Activated naive CD8-positive, alpha-beta T cell treated with anti-CD3 and anti-CD28 coated beads for 36 hours (primary cell): Measurements from ENCODE around the gene NFU1. TPM values are rescaled to one million over a fixed set of nuclear protein-coding genes. Genes with fewer than 3 reads are reported as not detected.
"Not testable (repeated sequence)": the region's sequence is repeated elsewhere in the genome, so short reads cannot be mapped to it uniquely, and the experiment has no call there.

Source experiments
- DNase-seq: peaks from one replicate; pipeline ENCODE4 v3.0.0; 2021
- H3K27ac Mint-ChIP-seq: one replicate; pipeline ENCODE4 v1.8.0; 2022; ENCODE audit warnings: mild to moderate bottlenecking, moderate library complexity, mixed read lengths
- H3K27me3 Mint-ChIP-seq: one replicate; pipeline ENCODE4 v1.8.0; 2022; ENCODE audit warnings: mild to moderate bottlenecking, mixed read lengths
- H3K36me3 Mint-ChIP-seq: one replicate; pipeline ENCODE4 v1.8.0; 2021; ENCODE audit warnings: mild to moderate bottlenecking, mixed read lengths
- H3K4me1 Mint-ChIP-seq: one replicate; pipeline ENCODE4 v1.8.0; 2021; ENCODE audit warnings: mixed read lengths
- H3K4me3 Mint-ChIP-seq: one replicate; pipeline ENCODE4 v1.8.0; 2022; ENCODE audit warnings: mild to moderate bottlenecking, moderate library complexity, mixed read lengths
- H3K9me3 Mint-ChIP-seq: one replicate; pipeline ENCODE4 v1.8.0; 2022; ENCODE audit warnings: mixed read lengths
- total RNA-seq, 2 experiments: library from RNA; stranded (reverse); gene quantifications; one replicate each; pipeline ENCODE4 v1.2.3, GENCODE V29; 2021

The NFU1 gene
- total RNA-seq, 2 experiments from 2014 or later, result 47.4 to 50.9 TPM

DNA sequence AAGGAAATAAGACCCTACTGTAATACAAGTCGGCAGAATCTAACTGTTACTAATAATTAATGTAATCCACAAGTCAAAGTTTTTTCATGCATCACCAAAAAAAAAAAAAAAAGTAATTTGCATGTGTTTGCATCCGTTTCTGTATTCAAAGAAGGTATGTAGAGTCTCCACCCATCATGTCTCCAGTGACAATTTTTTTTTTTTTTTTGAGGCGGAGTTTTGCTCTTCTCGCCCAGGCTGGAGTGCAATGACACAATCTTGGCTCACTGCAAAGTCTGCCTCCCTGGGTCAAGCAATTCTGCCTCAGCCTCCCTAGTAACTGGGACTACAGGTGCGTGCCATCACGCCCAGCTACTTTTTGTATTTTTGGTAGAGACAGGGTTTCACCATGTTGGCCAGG, 24.2 kb upstream of the NFU1 start:
- no peak overlapping the region for H3K4me3 Mint-ChIP-seq
- H3K4me1 Mint-ChIP-seq, result peaks cover 7% of the 10 kb centered on the region
- H3K27ac Mint-ChIP-seq, result no peak overlapping the region
- DNase-seq, result no peak
- no peaks in the 10 kb centered on the region for H3K9me3 Mint-ChIP-seq
- peaks cover 39% of the 10 kb centered on the region for H3K36me3 Mint-ChIP-seq
- no peaks in the 10 kb centered on the region for H3K27me3 Mint-ChIP-seq

DNA sequence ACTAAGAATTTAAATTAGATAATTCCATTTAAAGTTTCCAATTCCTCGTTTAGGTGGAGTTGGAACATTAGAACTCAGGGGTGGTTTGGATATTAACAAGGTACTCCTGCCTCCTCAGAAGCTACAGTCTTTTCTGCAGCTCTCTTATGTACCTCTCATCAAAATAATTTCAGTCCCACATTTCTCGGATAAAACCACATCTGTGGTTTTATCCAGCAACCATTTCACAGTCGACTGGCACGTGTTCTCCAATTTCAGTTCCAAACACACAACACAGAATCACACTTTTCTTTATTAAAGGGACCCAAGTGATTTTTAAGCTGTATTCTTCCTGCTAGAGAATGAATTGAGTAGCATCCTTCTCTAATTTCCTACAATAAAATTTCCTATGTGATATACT, 22.7 kb upstream of the NFU1 start:
- no peak for DNase-seq
- H3K27me3 Mint-ChIP-seq, result no peaks in the 10 kb centered on the region
- peaks cover 15% of the 10 kb centered on the region for H3K4me1 Mint-ChIP-seq
- H3K4me3 Mint-ChIP-seq, result no peak overlapping the region
- no peak overlapping the region for H3K27ac Mint-ChIP-seq
- peaks cover 29% of the 10 kb centered on the region for H3K36me3 Mint-ChIP-seq
- H3K9me3 Mint-ChIP-seq, result no peaks in the 10 kb centered on the region

GRCh38 chr2:69456950-69457445, 19.8 kb upstream of the NFU1 start:
- DNase-seq, result no peak
- H3K9me3 Mint-ChIP-seq, result no peaks in the 10 kb centered on the region
- peaks cover 35% of the 10 kb centered on the region for H3K4me1 Mint-ChIP-seq
- no peak overlapping the region for H3K27ac Mint-ChIP-seq
- H3K27me3 Mint-ChIP-seq, result no peaks in the 10 kb centered on the region
- no peak overlapping the region for H3K4me3 Mint-ChIP-seq
- peaks cover 13% of the 10 kb centered on the region for H3K36me3 Mint-ChIP-seq

- Mint-ChIP-seq H3K27me3 (no peaks in the 10 kb centered on the region), H3K9me3 (no peaks in the 10 kb centered on the region), H3K4me1 (peaks cover 35% of the 10 kb centered on the region), H3K4me3 (no peak overlapping the region), H3K36me3 (peaks cover 7% of the 10 kb centered on the region), H3K27ac (no peak overlapping the region)
- DNase-seq, result no peak
These were observed 18.9 kb upstream of the NFU1 start for GRCh38 chr2:69456154-69456553.

- no peaks in the 10 kb centered on the region for H3K27me3 Mint-ChIP-seq
- no peak for DNase-seq
- no peak overlapping the region for H3K4me3 Mint-ChIP-seq
- no peak overlapping the region for H3K27ac Mint-ChIP-seq
- peaks cover 32% of the 10 kb centered on the region for H3K4me1 Mint-ChIP-seq
- no peaks in the 10 kb centered on the region for H3K9me3 Mint-ChIP-seq
- peaks cover 6% of the 10 kb centered on the region for H3K36me3 Mint-ChIP-seq
These were observed 17.7 kb upstream of the NFU1 start for GRCh38 chr2:69454976-69455375.

DNA sequence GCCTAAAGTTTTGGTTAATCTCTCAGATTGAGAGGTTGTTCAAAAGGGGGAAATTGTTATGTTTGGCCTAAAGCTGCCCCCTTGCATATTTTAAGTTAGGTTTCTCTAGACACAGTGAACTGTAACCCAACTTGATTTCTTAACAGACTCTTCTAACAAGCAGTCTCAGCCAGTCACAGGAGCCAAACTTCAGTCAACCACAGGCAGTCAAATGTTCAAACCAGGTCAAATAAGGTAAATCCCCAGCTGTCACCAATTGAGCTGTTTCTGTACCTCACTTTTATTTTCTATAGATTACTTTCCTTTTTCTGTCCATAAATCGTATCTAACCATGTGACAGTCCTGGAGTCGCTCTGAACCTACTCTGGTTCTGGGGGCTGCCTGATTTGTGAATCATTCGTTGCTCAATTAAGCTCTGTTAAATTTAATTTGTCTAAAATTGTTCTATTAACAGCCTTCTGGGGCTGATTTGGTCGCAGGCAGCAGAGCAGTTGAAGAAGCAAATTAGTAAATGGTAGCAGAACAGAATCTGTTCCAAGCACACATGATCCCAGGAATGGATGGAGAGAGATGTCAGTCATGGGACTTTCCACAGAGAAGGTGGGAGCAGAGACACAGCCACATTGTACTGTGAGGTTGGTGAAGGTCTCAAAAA, 16.4 kb upstream of the NFU1 start:
- no peaks in the 10 kb centered on the region for H3K27me3 Mint-ChIP-seq
- peak overlapping the region; percentile 64 for H3K27ac Mint-ChIP-seq
- peaks cover 31% of the 10 kb centered on the region for H3K4me1 Mint-ChIP-seq
- H3K9me3 Mint-ChIP-seq, result no peaks in the 10 kb centered on the region
- no peaks in the 10 kb centered on the region for H3K36me3 Mint-ChIP-seq
- DNase-seq, result peak; percentile 29
- peak overlapping the region; percentile 0 for H3K4me3 Mint-ChIP-seq

DNA sequence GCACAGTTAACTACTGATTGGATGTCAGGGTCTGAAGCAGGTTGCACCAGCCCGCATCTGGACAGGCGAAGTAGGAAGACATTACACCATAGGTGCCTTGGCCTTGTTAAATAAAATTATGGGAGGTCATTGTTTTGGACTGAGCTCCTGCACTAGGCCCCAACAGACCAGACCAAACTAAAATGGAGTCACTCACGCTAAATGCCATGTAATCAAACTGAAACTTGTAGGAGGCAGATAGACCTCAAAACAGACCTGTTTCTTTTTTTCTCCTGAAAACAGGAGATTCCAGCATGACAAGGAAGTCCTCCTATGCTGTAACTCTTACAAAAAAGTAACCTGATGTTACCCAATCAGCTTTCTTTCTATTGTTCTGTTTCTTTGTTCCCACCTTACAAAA, 15.5 kb upstream of the NFU1 start:
- Mint-ChIP-seq H3K36me3 (no peaks in the 10 kb centered on the region), H3K27ac (peak overlapping the region; percentile 49), H3K4me3 (no peak overlapping the region), H3K4me1 (peaks cover 30% of the 10 kb centered on the region), H3K9me3 (no peaks in the 10 kb centered on the region), H3K27me3 (no peaks in the 10 kb centered on the region)
- no peak for DNase-seq

DNA sequence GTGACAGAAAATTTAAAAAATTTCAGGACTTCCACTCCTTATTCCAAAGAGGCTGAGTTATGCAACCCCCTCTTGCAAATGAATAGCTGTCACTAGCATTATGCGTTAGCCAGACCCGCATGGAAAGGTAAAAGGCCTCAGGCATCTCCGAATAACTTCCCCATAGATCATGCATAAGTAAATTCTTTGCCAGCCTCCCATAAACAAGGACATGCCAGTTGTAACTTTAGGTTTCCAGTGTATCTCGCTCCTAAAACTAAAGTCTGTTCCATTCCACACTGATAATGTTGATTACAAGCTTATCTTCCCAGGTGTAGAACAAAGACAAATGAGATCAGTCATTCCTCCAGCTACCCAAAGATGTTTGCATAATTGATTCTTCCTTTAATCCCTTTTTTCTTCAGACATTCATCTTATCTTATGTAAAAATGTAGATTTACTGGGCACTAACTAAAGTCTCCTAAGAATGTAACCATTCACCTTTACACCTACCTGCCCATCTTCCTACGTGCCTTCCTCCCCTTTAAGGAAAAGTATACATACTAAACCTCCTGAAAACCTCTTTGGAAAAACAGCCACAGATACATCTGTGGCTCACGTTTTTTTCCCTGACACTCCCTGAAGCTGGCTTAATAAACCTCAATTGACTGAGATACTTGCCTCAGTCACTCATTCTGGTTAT, 13.6 kb upstream of the NFU1 start:
- H3K4me1 Mint-ChIP-seq, result peaks cover 27% of the 10 kb centered on the region
- H3K36me3 Mint-ChIP-seq, result no peaks in the 10 kb centered on the region
- no peak overlapping the region for H3K4me3 Mint-ChIP-seq
- H3K27ac Mint-ChIP-seq, result no peak overlapping the region
- H3K9me3 Mint-ChIP-seq, result no peaks in the 10 kb centered on the region
- H3K27me3 Mint-ChIP-seq, result no peaks in the 10 kb centered on the region
- DNase-seq, result no peak

DNA sequence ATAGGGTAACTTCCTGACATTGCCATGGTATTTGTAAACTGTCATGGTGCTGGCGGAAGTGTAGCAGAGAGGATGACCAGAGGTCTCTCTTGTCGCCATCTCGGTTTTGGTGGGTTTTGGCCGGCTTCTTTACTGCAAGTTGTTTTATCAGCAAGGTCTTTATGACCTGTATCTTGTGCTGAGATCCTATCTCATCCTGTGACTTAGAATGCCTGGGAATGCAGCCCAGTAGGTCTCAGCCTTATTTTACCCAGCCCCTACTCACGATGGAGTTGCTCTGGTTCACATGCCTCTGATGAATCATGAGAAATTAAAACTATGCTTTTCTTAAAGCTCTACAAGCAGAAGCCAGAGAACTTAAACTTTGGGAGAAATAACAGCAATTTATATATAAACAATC, 12.7 kb upstream of the NFU1 start:
- Mint-ChIP-seq H3K4me1 (peaks cover 21% of the 10 kb centered on the region), H3K9me3 (no peaks in the 10 kb centered on the region), H3K36me3 (no peaks in the 10 kb centered on the region), H3K27ac (no peak overlapping the region), H3K27me3 (no peaks in the 10 kb centered on the region), H3K4me3 (no peak overlapping the region)
- DNase-seq, result no peak

DNA sequence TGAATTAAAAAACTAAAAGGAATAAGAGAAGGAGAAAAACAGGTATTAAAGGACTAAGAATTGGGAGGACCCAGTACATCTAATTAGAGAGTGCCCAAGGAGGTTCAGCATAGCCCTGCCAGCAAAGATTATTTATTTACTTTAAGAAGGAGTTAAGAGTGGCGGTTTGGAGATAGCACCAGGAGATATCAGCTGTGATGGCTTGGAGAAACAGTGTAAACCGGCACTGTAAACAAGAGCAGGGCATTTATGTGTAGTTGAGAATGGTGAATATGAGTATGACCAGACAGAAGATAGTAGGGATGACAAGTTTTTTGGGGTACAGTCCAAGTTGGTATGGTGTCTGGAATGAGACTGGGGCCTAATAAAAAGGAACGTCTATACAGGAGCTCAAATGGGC, 6.4 kb upstream of the NFU1 start:
- not testable (repeated sequence) for H3K27ac Mint-ChIP-seq, H3K9me3 Mint-ChIP-seq, H3K4me1 Mint-ChIP-seq, H3K27me3 Mint-ChIP-seq, DNase-seq, H3K4me3 Mint-ChIP-seq, H3K36me3 Mint-ChIP-seq

GRCh38 chr2:69439499-69439898, 2.3 kb upstream of the NFU1 start:
- not testable (repeated sequence) for H3K27ac Mint-ChIP-seq, H3K4me3 Mint-ChIP-seq, H3K27me3 Mint-ChIP-seq, DNase-seq, H3K9me3 Mint-ChIP-seq
- H3K36me3 Mint-ChIP-seq, result peaks cover 13% of the 10 kb centered on the region
- peaks cover 24% of the 10 kb centered on the region for H3K4me1 Mint-ChIP-seq

- DNase-seq, result no peak
- Mint-ChIP-seq H3K27ac (peak overlapping the region; percentile 93), H3K4me3 (no peak overlapping the region), H3K27me3 (no peaks in the 10 kb centered on the region), H3K9me3 (peaks cover 8% of the 10 kb centered on the region), H3K36me3 (peaks cover 17% of the 10 kb centered on the region), H3K4me1 (peaks cover 27% of the 10 kb centered on the region)
These were observed 1.3 kb upstream of the NFU1 start for GRCh38 chr2:69438580-69438979.

- no peaks in the 10 kb centered on the region for H3K27me3 Mint-ChIP-seq
- peaks cover 8% of the 10 kb centered on the region for H3K9me3 Mint-ChIP-seq
- peak overlapping the region; percentile 94 for H3K4me3 Mint-ChIP-seq
- peaks cover 27% of the 10 kb centered on the region for H3K4me1 Mint-ChIP-seq
- no peak for DNase-seq
- H3K36me3 Mint-ChIP-seq, result peaks cover 17% of the 10 kb centered on the region
- H3K27ac Mint-ChIP-seq, result peak overlapping the region; percentile 93
These were observed 518 bp upstream of the NFU1 start for GRCh38 chr2:69437751-69438154.

- H3K27me3 Mint-ChIP-seq, result no peaks in the 10 kb centered on the region
- H3K36me3 Mint-ChIP-seq, result peaks cover 19% of the 10 kb centered on the region
- peaks cover 30% of the 10 kb centered on the region for H3K4me1 Mint-ChIP-seq
- peak overlapping the region; percentile 93 for H3K27ac Mint-ChIP-seq
- peak overlapping the region; percentile 94 for H3K4me3 Mint-ChIP-seq
- DNase-seq, result no peak
- H3K9me3 Mint-ChIP-seq, result peaks cover 8% of the 10 kb centered on the region
These were observed 668 bp downstream of the NFU1 start for GRCh38 chr2:69436596-69436937.

DNA sequence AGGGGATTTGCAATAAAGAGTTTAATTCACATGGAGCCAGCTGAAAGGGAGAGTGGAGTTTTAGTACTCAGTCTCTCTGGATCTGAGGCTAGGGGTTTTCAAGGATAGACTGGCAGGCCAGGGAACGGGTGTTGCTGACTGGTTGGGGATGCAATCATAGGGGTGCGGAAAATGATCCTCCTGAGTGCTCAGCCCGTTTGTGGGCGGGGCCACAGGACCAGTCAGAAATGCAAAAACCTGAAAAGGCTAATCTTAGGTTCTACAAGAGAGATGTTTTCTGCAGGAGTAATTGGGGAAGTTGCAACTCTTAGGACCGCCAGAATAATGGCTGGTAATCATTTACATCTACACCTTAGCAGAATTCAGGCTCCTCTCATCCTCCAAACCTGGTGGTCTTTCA, 2.5 kb downstream of the NFU1 start:
- peaks cover 8% of the 10 kb centered on the region for H3K9me3 Mint-ChIP-seq
- H3K27me3 Mint-ChIP-seq, result no peaks in the 10 kb centered on the region
- peaks cover 30% of the 10 kb centered on the region for H3K4me1 Mint-ChIP-seq
- H3K36me3 Mint-ChIP-seq, result peaks cover 17% of the 10 kb centered on the region
- H3K27ac Mint-ChIP-seq, result no peak overlapping the region
- no peak overlapping the region for H3K4me3 Mint-ChIP-seq
- DNase-seq, result no peak
